ENCODE results near the gene PGA3. TPM values are rescaled to one million over a fixed set of nuclear protein-coding genes. Genes with fewer than 3 reads are reported as not detected.
A peak's percentile ranks its signal among the peaks of the same experiment; 100 is the strongest.
"Not testable (repeated sequence)": the region's sequence is repeated elsewhere in the genome, so short reads cannot be mapped to it uniquely, and the experiment has no call there.

The PGA3 gene
- total RNA-seq, 2 donors from 2014 or later: 0.33 to 0.55 TPM

GRCh38 chr11:61248071-61248470 lies 44.8 kb downstream of the PGA3 start:
- not testable (repeated sequence) for H3K36me3 ChIP-seq; H3K27me3 ChIP-seq; DNase-seq (ENCODE audit: low spot score); H3K9me3 ChIP-seq; H3K4me1 ChIP-seq; H3K27ac ChIP-seq; H3K4me3 ChIP-seq

- not testable (repeated sequence) for H3K9me3 ChIP-seq; H3K27ac ChIP-seq; DNase-seq (ENCODE audit: low spot score); H3K36me3 ChIP-seq; H3K4me3 ChIP-seq; H3K4me1 ChIP-seq; H3K27me3 ChIP-seq
Observed at GRCh38 chr11:61249201-61249600, 45.9 kb downstream of the PGA3 start.

GRCh38 chr11:61250796-61251765 lies 47.8 kb downstream of the PGA3 start:
- H3K27ac ChIP-seq; H3K4me1 ChIP-seq; H3K36me3 ChIP-seq; DNase-seq (ENCODE audit: low spot score); H3K9me3 ChIP-seq; H3K27me3 ChIP-seq; H3K4me3 ChIP-seq: not testable (repeated sequence)

- not testable (repeated sequence) for H3K27me3 ChIP-seq; H3K27ac ChIP-seq; DNase-seq (ENCODE audit: low spot score); H3K4me1 ChIP-seq; H3K9me3 ChIP-seq; H3K4me3 ChIP-seq; H3K36me3 ChIP-seq
Observed at GRCh38 chr11:61252332-61252731, 49.0 kb downstream of the PGA3 start.

- DNase-seq (ENCODE audit: low spot score): peak; percentile 66
- H3K9me3 ChIP-seq: no peaks in the 10 kb centered on the region
- peak; percentile 57 to 87 for TF ChIP-seq CTCF (IDR thresholded peaks at IDR 0.05)
- H3K27ac ChIP-seq: no peak overlapping the region
- no peaks in the 10 kb centered on the region for H3K36me3 ChIP-seq
- no peaks in the 10 kb centered on the region for H3K27me3 ChIP-seq
- no peaks in the 10 kb centered on the region for H3K4me1 ChIP-seq
- H3K4me3 ChIP-seq: no peak overlapping the region
Observed at GRCh38 chr11:61254403-61255025, 51.2 kb downstream of the PGA3 start.

GRCh38 chr11:61256710-61257482 lies 53.6 kb downstream of the PGA3 start:
- no peaks in the 10 kb centered on the region for H3K36me3 ChIP-seq
- no peak for TF ChIP-seq CTCF (IDR thresholded peaks at IDR 0.05)
- H3K4me1 ChIP-seq: no peaks in the 10 kb centered on the region
- H3K4me3 ChIP-seq: no peak overlapping the region
- no peaks in the 10 kb centered on the region for H3K27me3 ChIP-seq
- H3K9me3 ChIP-seq: no peaks in the 10 kb centered on the region
- no peak overlapping the region for H3K27ac ChIP-seq
- no peak for DNase-seq (ENCODE audit: low spot score)

- no peak for TF ChIP-seq CTCF (IDR thresholded peaks at IDR 0.05)
- H3K27ac ChIP-seq: no peak overlapping the region
Observed at GRCh38 chr11:61258546-61258945, 55.2 kb downstream of the PGA3 start.

More at GRCh38 chr11:61258546-61258945, 55.2 kb downstream of the PGA3 start:
- no peaks in the 10 kb centered on the region for H3K36me3 ChIP-seq
- H3K4me3 ChIP-seq: no peak overlapping the region
- DNase-seq (ENCODE audit: low spot score): no peak
- no peaks in the 10 kb centered on the region for H3K9me3 ChIP-seq
- H3K4me1 ChIP-seq: no peaks in the 10 kb centered on the region
- H3K27me3 ChIP-seq: no peaks in the 10 kb centered on the region
